ENCODE results near the gene NFIA. TPM values are rescaled to one million over a fixed set of nuclear protein-coding genes. Genes with fewer than 3 reads are reported as not detected.

NFIA gene
- total and polyA plus RNA-seq, 9 of the 15 experiments (the other 6 are each of a cell fraction or from before 2014, with no cell fraction given), result 5.3 to 24.9 (median 9.8) TPM

DNA sequence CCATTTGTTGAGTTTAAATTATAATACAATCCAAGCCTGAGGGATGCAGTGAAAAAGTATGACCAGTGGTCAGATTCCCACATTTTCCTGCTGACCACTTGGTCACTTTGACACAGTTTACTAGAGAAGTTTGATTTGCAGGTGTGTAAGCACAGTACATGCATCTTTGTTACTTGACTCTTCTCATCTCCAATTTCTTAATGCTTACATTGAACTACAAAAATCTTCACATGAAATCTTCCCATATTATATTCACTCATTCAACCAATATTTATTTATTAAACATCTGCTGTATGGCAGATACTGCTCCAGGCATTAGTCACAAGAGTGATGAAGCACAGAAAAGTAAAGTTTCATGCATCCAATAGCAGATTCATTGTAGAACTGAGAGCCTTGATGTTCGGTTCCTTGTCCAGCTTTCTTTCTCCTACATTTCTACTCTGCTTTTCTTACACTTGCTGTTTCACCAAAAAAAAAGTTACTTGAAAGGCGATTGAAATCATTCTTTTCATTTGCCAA lies 211.7 kb downstream of the NFIA start (continued):
- no peak for TF ChIP-seq ZFX (CRISPR knock-in tag; IDR thresholded peaks at IDR 0.05)
- TF ChIP-seq, protein P1, sequence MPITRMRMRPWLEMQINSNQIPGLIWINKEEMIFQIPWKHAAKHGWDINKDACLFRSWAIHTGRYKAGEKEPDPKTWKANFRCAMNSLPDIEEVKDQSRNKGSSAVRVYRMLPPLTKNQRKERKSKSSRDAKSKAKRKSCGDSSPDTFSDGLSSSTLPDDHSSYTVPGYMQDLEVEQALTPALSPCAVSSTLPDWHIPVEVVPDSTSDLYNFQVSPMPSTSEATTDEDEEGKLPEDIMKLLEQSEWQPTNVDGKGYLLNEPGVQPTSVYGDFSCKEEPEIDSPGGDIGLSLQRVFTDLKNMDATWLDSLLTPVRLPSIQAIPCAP (CRISPR knock-in tag; IDR thresholded peaks at IDR 0.05; ENCODE audit: borderline replicate concordance), result no peak
- TF ChIP-seq, protein P2, sequence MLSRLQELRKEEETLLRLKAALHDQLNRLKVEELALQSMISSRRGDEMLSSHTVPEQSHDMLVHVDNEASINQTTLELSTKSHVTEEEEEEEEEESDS (CRISPR knock-in tag; IDR thresholded peaks at IDR 0.05), result no peak
- no peak for TF ChIP-seq KDM1A (IDR thresholded peaks at IDR 0.05)
- no peak for TF ChIP-seq KLF16 (IDR thresholded peaks at IDR 0.05)

DNA sequence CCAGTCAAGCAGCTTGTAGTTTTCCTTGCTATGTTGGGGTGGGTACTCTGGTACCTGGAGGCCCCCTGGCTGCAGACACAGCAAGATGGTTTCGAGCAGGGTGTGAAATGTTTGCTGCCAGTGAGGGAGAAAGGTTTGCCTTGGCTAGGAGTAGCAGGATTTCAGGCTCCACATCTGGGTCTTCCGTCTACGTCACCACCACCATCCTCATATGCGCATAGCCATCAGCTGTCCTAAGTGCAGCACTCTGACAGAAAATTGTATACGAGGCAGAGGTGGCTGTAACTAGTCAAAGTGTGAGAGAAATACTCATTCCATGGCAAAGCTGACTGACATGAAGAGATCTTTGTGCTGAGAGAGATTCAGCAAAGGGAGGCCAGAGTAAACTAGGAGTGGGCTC lies 212.6 kb downstream of the NFIA start:
- H3K9me3 ChIP-seq (replicated peaks; ENCODE audit: control insufficient read depth, insufficient read depth, low read depth, low read length), result no peaks in the 10 kb centered on the region

More for the DNA sequence above, 212.6 kb downstream of the NFIA start:
- in situ Hi-C loops (cut with MboI), result no loop called here
- Histone ChIP-seq H3K4me3 (no peak overlapping the region), H3K4me1 (replicated peaks in 1 of 2; ENCODE audit: control insufficient read depth in 2 of 2, insufficient read depth in 2 of 2, low read length in 2 of 2) (no peaks in the 10 kb centered on the region; a peak in 1 of 5 replicates), H3K36me3 (ENCODE audit: control insufficient read depth, insufficient read depth, low read length) (no peaks in the 10 kb centered on the region), H2AFZ (ENCODE audit: low read depth, low read length) (no peak overlapping the region), H3K9ac (ENCODE audit: insufficient read depth in 1 of 2, low read depth in 2 of 2, low read length in 2 of 2) (no peak overlapping the region), H3K27me3 (ENCODE audit: control insufficient read depth in 2 of 2, insufficient read depth in 2 of 2, low read length in 2 of 2) (no peaks in the 10 kb centered on the region), H3K4me2 (ENCODE audit: insufficient read depth, low read length) (no peak overlapping the region), H3K79me2 (ENCODE audit: control insufficient read depth, insufficient read depth, low read length) (peaks cover 6% of the 10 kb centered on the region; the same call in 2 of the 3 replicates), H4K20me1 (replicated peaks; ENCODE audit: control insufficient read depth, insufficient read depth, low read length) (no peaks in the 10 kb centered on the region), H3K9me1 (ENCODE audit: control insufficient read depth, insufficient read depth, low read length) (no peaks in the 10 kb centered on the region), H3K27ac (ENCODE audit: extremely low read depth, low read depth, low read length) (no peak overlapping the region)
- TF ChIP-seq, protein P3, sequence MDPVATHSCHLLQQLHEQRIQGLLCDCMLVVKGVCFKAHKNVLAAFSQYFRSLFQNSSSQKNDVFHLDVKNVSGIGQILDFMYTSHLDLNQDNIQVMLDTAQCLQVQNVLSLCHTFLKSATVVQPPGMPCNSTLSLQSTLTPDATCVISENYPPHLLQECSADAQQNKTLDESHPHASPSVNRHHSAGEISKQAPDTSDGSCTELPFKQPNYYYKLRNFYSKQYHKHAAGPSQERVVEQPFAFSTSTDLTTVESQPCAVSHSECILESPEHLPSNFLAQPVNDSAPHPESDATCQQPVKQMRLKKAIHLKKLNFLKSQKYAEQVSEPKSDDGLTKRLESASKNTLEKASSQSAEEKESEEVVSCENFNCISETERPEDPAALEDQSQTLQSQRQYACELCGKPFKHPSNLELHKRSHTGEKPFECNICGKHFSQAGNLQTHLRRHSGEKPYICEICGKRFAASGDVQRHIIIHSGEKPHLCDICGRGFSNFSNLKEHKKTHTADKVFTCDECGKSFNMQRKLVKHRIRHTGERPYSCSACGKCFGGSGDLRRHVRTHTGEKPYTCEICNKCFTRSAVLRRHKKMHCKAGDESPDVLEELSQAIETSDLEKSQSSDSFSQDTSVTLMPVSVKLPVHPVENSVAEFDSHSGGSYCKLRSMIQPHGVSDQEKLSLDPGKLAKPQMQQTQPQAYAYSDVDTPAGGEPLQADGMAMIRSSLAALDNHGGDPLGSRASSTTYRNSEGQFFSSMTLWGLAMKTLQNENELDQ (CRISPR knock-in tag; IDR thresholded peaks at IDR 0.05; ENCODE audit: borderline replicate concordance), result no peak
- TF ChIP-seq ZBTB7A (IDR thresholded peaks at IDR 0.05; ENCODE audit: borderline replicate concordance, control insufficient read depth, low read depth, low read length) (no peak), PPARD (CRISPR knock-in tag; IDR thresholded peaks at IDR 0.05) (no peak), GTF2F1 (IDR thresholded peaks at IDR 0.05; ENCODE audit: low read depth, low read length) (no peak)
- ChIA-PET POLR2A (no interaction called here), CTCF (ENCODE audit: low intra/inter-chr PET ratio) (no interaction called here)
- intact Hi-C loops (cut with micrococcal nuclease), result no loop called here
- ATAC-seq, result no peak
- BruUV-seq (replicated peaks), result no TSS peak
- WGBS (ENCODE audit: insufficient coverage, low coverage, missing lambda C conversion rate), result 88% methylated on average over 5 of the region's 5 CpGs
- no peak for DNase-seq (ENCODE audit: extremely low read depth in 1 of 4, low spot score in 3 of 4)
- FAIRE-seq, result no peak
